ENCODE results near the gene MAST1. TPM values are rescaled to one million over a fixed set of nuclear protein-coding genes. Genes with fewer than 3 reads are reported as not detected.

The MAST1 gene
- total and polyA plus RNA-seq, 2 donors (not counting 1 experiment from before 2014, with no cell fraction given) = 0.39 to 1.1 TPM

DNA sequence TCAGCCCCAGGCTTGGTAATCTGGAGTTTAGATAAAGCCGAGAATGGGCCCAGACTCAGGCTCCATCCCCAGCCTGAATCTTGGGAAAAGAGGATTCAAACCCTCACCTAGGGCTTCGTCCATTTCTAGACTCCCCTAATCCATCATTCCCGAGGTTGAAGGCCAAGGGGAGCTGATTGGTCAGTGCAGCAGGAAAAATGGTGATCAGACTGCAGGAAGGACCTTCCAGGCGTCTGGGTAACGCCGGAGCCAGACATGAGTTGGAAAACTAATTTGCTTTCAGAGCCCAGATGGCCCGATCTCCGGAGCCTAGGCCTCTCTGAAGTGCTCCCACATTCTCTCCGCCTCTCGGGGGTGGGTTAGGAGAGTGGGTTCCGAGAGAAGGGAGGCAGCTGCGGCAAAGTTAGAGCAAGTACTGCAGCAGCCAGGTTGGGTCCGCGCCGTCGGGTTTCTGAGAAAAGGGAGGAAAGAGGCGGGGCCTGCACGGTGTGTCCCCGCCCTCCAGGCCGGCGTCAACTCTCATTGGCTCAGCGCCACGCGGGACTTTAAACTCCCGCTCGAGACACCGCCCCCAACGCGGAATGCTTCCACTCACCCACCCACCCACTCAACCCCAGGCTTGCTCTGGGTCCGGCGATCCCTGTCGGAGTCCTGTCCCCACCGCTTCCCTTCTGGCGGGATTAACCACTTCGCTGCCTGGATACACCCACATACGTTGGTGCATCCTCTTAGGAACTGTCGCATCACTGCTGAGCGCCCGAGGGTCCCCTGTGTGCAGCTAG is 3.1 kb upstream of the MAST1 start:
- ChIA-PET CTCF (interaction anchor here (0.8 to 1.5 kb wide), 4 partner anchors 12 to 71 kb away, joined by 3 to 4 read pairs (median 4); no protein-coding TSS in a partner anchor), POLR2A (interaction anchor here (0.6 to 0.7 kb wide), 3 partner anchors 46 to 108 kb away, joined by 3 to 10 read pairs (median 5); no protein-coding TSS in a partner anchor)
- peaks cover 42 to 59% of the 10 kb centered on the region in 2 donors for H3K4me1 ChIP-seq (ENCODE audit: control insufficient read depth in 2 of 2, insufficient read depth in 2 of 2, low read length in 2 of 2)
- H3K9me3 Mint-ChIP-seq (ENCODE audit: insufficient read depth) = no peaks in the 10 kb centered on the region
- no peaks in the 10 kb centered on the region for H3K79me2 ChIP-seq (ENCODE audit: control insufficient read depth, insufficient read depth, low read length)
- no peak overlapping the region for H3K27ac Mint-ChIP-seq
- H3K36me3 ChIP-seq (replicated peaks in 1 of 2; ENCODE audit: control extremely low read depth in 1 of 2, control insufficient read depth in 1 of 2, extremely low read depth in 1 of 2, insufficient read depth in 2 of 2, low read length in 1 of 2) = no peaks in the 10 kb centered on the region
- H3K4me2 ChIP-seq (replicated peaks; ENCODE audit: low read depth, low read length, poor library complexity, severe bottlenecking) = no peak overlapping the region
- peaks cover 72% of the 10 kb centered on the region for H3K27me3 Mint-ChIP-seq
- no peak overlapping the region for H3K27ac ChIP-seq (ENCODE audit: low read length in 2 of 2)
- H3K9me3 ChIP-seq (ENCODE audit: control extremely low read depth in 1 of 3, control insufficient read depth in 2 of 3, insufficient read depth in 1 of 3, low read length in 2 of 3) = peaks cover 0 to 40% (median 7%) of the 10 kb centered on the region in 3 donors
- no peak overlapping the region for H2AFZ ChIP-seq (ENCODE audit: insufficient read depth, low read depth, low read length, poor library complexity, severe bottlenecking)
- H3K9ac ChIP-seq (ENCODE audit: low read length) = no peak overlapping the region
- peak; percentile 39 for TF ChIP-seq EZH2 (IDR thresholded peaks at IDR 0.05; ENCODE audit: borderline replicate concordance, insufficient read depth, low read depth, low read length, poor library complexity, severe bottlenecking)
- TF ChIP-seq, protein P1, sequence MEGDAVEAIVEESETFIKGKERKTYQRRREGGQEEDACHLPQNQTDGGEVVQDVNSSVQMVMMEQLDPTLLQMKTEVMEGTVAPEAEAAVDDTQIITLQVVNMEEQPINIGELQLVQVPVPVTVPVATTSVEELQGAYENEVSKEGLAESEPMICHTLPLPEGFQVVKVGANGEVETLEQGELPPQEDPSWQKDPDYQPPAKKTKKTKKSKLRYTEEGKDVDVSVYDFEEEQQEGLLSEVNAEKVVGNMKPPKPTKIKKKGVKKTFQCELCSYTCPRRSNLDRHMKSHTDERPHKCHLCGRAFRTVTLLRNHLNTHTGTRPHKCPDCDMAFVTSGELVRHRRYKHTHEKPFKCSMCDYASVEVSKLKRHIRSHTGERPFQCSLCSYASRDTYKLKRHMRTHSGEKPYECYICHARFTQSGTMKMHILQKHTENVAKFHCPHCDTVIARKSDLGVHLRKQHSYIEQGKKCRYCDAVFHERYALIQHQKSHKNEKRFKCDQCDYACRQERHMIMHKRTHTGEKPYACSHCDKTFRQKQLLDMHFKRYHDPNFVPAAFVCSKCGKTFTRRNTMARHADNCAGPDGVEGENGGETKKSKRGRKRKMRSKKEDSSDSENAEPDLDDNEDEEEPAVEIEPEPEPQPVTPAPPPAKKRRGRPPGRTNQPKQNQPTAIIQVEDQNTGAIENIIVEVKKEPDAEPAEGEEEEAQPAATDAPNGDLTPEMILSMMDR (IDR thresholded peaks at IDR 0.05) = no peak
- ATAC-seq (ENCODE audit: low read depth) = no peak
- H3K4me3 Mint-ChIP-seq = peak overlapping the region; percentile 70
- H3K4me1 Mint-ChIP-seq = peaks cover 44% of the 10 kb centered on the region
- WGBS (ENCODE audit: insufficient coverage) = 14% methylated on average over 36 of the region's 39 CpGs
- peaks cover 6 to 95% (median 70%) of the 10 kb centered on the region in 4 experiments for H3K27me3 ChIP-seq (replicated peaks in 1 of 4; ENCODE audit: control extremely low read depth in 1 of 4, control insufficient read depth in 3 of 4, insufficient read depth in 4 of 4, low read length in 3 of 4)
- no peak overlapping the region for H3K4me3 ChIP-seq (ENCODE audit: control extremely low read depth in 1 of 5, extremely low read depth in 1 of 5, insufficient read depth in 1 of 5, low read depth in 2 of 5, low read length in 4 of 5)
- DNase-seq = peak; percentile 46
- no peaks in the 10 kb centered on the region for H4K20me1 ChIP-seq (ENCODE audit: control insufficient read depth, insufficient read depth, low read length, poor library complexity, severe bottlenecking)
- intact Hi-C loops (cut with micrococcal nuclease) = no loop called here

DNA sequence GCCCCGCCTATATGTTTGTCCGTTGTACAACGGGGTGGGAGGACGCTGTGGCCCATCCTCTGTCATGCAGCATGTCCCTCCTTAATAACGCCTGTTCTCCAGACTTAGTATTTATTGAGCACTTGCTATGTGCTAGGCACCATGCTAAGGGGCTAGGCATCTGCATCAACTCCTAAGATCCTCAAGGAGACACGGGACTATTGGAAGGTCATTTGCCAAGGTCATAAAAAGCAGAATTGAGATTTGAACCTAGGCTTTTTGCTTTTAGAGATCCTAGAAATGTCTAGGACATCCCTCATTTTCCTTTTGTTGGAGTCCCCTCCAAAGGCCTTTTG is 1.8 kb upstream of the MAST1 start:
- POLR2A ChIA-PET = interaction anchor here (0.6 kb wide), 1 partner anchor 72 kb away, joined by 6 read pairs; no protein-coding TSS in a partner anchor

More for the DNA sequence above, 1.8 kb upstream of the MAST1 start:
- H3K4me1 Mint-ChIP-seq = peaks cover 55% of the 10 kb centered on the region
- H3K27me3 ChIP-seq (replicated peaks in 1 of 4; ENCODE audit: control extremely low read depth in 1 of 4, control insufficient read depth in 3 of 4, insufficient read depth in 4 of 4, low read length in 3 of 4) = peaks cover 6 to 95% (median 67%) of the 10 kb centered on the region in 4 experiments
- TF ChIP-seq, protein P1 (IDR thresholded peaks at IDR 0.05) = no peak
- no peak for TF ChIP-seq EZH2 (IDR thresholded peaks at IDR 0.05; ENCODE audit: borderline replicate concordance, insufficient read depth, low read depth, low read length, poor library complexity, severe bottlenecking)
- CTCF ChIA-PET = interaction anchor here (0.8 to 1.8 kb wide), 4 partner anchors 8 to 70 kb away, joined by 3 to 12 read pairs (median 4); no protein-coding TSS in a partner anchor
- DNase-seq (no peak), ATAC-seq (ENCODE audit: low read depth) (no peak)
- no peak overlapping the region for H3K27ac ChIP-seq (ENCODE audit: low read length in 2 of 2)
- H3K9ac ChIP-seq (ENCODE audit: low read length) = no peak overlapping the region
- H3K9me3 Mint-ChIP-seq (ENCODE audit: insufficient read depth) = no peaks in the 10 kb centered on the region
- H4K20me1 ChIP-seq (ENCODE audit: control insufficient read depth, insufficient read depth, low read length, poor library complexity, severe bottlenecking) = no peaks in the 10 kb centered on the region
- H3K4me3 ChIP-seq (ENCODE audit: control extremely low read depth in 1 of 5, extremely low read depth in 1 of 5, insufficient read depth in 1 of 5, low read depth in 2 of 5, low read length in 4 of 5) = no peak overlapping the region
- intact Hi-C loops (cut with micrococcal nuclease) = no loop called here
- no peak overlapping the region for H2AFZ ChIP-seq (ENCODE audit: insufficient read depth, low read depth, low read length, poor library complexity, severe bottlenecking)
- peaks cover 70% of the 10 kb centered on the region for H3K27me3 Mint-ChIP-seq
- peaks cover 0 to 47% (median 7%) of the 10 kb centered on the region in 3 donors for H3K9me3 ChIP-seq (ENCODE audit: control extremely low read depth in 1 of 3, control insufficient read depth in 2 of 3, insufficient read depth in 1 of 3, low read length in 2 of 3)
- H3K4me3 Mint-ChIP-seq = no peak overlapping the region
- 8% methylated on average over 6 of the region's 6 CpGs for WGBS (ENCODE audit: insufficient coverage)
- H3K4me1 ChIP-seq (ENCODE audit: control insufficient read depth in 2 of 2, insufficient read depth in 2 of 2, low read length in 2 of 2) = peaks cover 54 to 67% of the 10 kb centered on the region in 2 donors
- no peaks in the 10 kb centered on the region for H3K36me3 ChIP-seq (replicated peaks in 1 of 2; ENCODE audit: control extremely low read depth in 1 of 2, control insufficient read depth in 1 of 2, extremely low read depth in 1 of 2, insufficient read depth in 2 of 2, low read length in 1 of 2)
- H3K79me2 ChIP-seq (ENCODE audit: control insufficient read depth, insufficient read depth, low read length) = no peaks in the 10 kb centered on the region
- H3K4me2 ChIP-seq (replicated peaks; ENCODE audit: low read depth, low read length, poor library complexity, severe bottlenecking) = no peak overlapping the region
- no peak overlapping the region for H3K27ac Mint-ChIP-seq
